Activated T-cell treated with anti-CD3 and anti-CD28 coated beads, Interleukin-2, amount 50 U/mL, for 4 hours (primary cell): ENCODE measurements around the gene PFN4. TPM values are rescaled to one million over a fixed set of nuclear protein-coding genes. Genes with fewer than 3 reads are reported as not detected.

Experiments
- ATAC-seq, 2 donors: fragments of 200-7000 bp; cut with Tn5 transposase; one replicate each; pipeline ENCODE4 v1.10.0; 2021
- DNase-seq: peaks from one replicate; pipeline ENCODE4 v3.0.0-alpha.2; 2020
- H3K27me3 Mint-ChIP-seq: one replicate; pipeline ENCODE4 v1.8.0; 2021; ENCODE audit warnings: low read depth, mixed read lengths
- H3K36me3 Mint-ChIP-seq: one replicate; pipeline ENCODE4 v1.8.0; 2022; ENCODE audit warnings: mixed read lengths; ENCODE audit not compliant: insufficient read depth
- H3K4me1 Mint-ChIP-seq: one replicate; pipeline ENCODE4 v1.8.0; 2021; ENCODE audit warnings: low read depth, mixed read lengths
- H3K4me3 Mint-ChIP-seq: one replicate; pipeline ENCODE4 v1.8.0; 2021; ENCODE audit warnings: mild to moderate bottlenecking, moderate library complexity, mixed read lengths
- H3K9me3 Mint-ChIP-seq: one replicate; pipeline ENCODE4 v1.8.0; 2021; ENCODE audit warnings: mixed read lengths
- total RNA-seq, 3 donors: library from RNA; stranded (reverse); gene quantifications; one replicate each; pipeline ENCODE4 v1.2.1, GENCODE V29; 2021

Gene PFN4
- total RNA-seq, 3 donors from 2014 or later, result not detected

DNA sequence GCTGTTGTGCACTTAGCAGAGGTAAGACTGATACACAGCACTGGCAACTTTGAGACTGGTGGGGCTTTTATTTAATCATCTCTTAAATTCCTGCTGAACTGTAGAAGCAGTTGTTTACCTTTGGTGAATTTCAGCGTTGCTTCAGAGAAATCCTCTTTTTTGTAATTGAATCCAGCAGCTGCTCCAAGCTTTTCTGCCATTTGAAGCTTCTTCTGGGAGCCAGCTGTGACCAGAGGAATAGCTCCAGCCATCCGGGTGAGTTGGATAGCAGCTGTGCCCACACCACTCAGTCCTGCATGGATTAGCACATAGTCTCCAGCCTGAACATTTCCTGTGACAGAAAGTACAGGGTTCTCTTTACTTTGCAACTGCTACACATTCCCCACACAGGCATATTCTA is 42.4 kb downstream of the PFN4 start:
- Mint-ChIP-seq H3K4me1 (peaks cover 20% of the 10 kb centered on the region), H3K36me3 (peaks cover 2% of the 10 kb centered on the region), H3K27me3 (no peaks in the 10 kb centered on the region), H3K4me3 (no peak overlapping the region), H3K9me3 (no peaks in the 10 kb centered on the region)
- no peak for DNase-seq
- ATAC-seq, result no peak

DNA sequence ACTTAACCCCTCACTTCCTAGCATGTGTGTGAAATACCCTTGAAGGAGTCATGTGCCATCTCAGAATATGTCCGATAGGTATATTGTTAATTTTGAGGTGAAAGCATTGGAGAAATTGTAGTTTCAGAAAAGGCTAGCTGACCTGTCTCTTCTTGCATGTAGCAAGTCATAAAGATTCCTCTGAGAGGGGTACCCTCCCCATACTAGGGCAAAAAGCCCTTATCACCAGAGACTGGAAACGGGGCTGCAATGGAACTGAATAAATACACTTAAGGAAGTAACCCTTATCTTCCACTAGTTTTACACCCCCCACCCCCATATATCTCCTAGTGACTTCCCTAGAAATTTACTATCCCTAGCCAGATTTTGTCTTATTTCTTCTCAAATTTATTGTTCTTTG is 45.3 kb downstream of the PFN4 start:
- H3K36me3 Mint-ChIP-seq, result peaks cover 15% of the 10 kb centered on the region
- ATAC-seq (no peak), DNase-seq (no peak)
- H3K4me3 Mint-ChIP-seq, result peak overlapping the region; percentile 92
- H3K9me3 Mint-ChIP-seq, result no peaks in the 10 kb centered on the region
- H3K4me1 Mint-ChIP-seq, result peaks cover 24% of the 10 kb centered on the region
- no peaks in the 10 kb centered on the region for H3K27me3 Mint-ChIP-seq

GRCh38 chr2:24077535-24077877 is 45.6 kb downstream of the PFN4 start:
- no peaks in the 10 kb centered on the region for H3K9me3 Mint-ChIP-seq
- peak overlapping the region; percentile 92 for H3K4me3 Mint-ChIP-seq
- no peaks in the 10 kb centered on the region for H3K27me3 Mint-ChIP-seq
- ATAC-seq (no peak), DNase-seq (no peak)
- H3K36me3 Mint-ChIP-seq, result peaks cover 16% of the 10 kb centered on the region
- H3K4me1 Mint-ChIP-seq, result peaks cover 24% of the 10 kb centered on the region

GRCh38 chr2:24076849-24077534 is 46.1 kb downstream of the PFN4 start:
- ATAC-seq, result peak; percentile 16 to 23
- H3K4me1 Mint-ChIP-seq, result peaks cover 24% of the 10 kb centered on the region
- peak overlapping the region; percentile 92 for H3K4me3 Mint-ChIP-seq
- peaks cover 18% of the 10 kb centered on the region for H3K36me3 Mint-ChIP-seq
- no peak for DNase-seq
- no peaks in the 10 kb centered on the region for H3K27me3 Mint-ChIP-seq
- no peaks in the 10 kb centered on the region for H3K9me3 Mint-ChIP-seq

GRCh38 chr2:24075915-24076848 is 47.0 kb downstream of the PFN4 start, which contains the start of gene SF3B6:
Gene SF3B6 (minus strand): TSS chr2:24076326. CDS start chr2:24076229, 97 bp downstream.
- ATAC-seq (peak; percentile 90 to 91), DNase-seq (peak; percentile 100)
- no peaks in the 10 kb centered on the region for H3K27me3 Mint-ChIP-seq
- H3K4me1 Mint-ChIP-seq, result peaks cover 24% of the 10 kb centered on the region
- H3K4me3 Mint-ChIP-seq, result peak within 1 kb of the TSS; percentile 92
- H3K36me3 Mint-ChIP-seq, result peaks cover 18% of the 10 kb centered on the region
- no peaks in the 10 kb centered on the region for H3K9me3 Mint-ChIP-seq

GRCh38 chr2:24075259-24075658 is 47.9 kb downstream of the PFN4 start:
- Mint-ChIP-seq H3K36me3 (peaks cover 18% of the 10 kb centered on the region), H3K9me3 (no peaks in the 10 kb centered on the region), H3K4me1 (peaks cover 24% of the 10 kb centered on the region), H3K4me3 (peak overlapping the region; percentile 92), H3K27me3 (no peaks in the 10 kb centered on the region)
- ATAC-seq (no peak), DNase-seq (no peak)

DNA sequence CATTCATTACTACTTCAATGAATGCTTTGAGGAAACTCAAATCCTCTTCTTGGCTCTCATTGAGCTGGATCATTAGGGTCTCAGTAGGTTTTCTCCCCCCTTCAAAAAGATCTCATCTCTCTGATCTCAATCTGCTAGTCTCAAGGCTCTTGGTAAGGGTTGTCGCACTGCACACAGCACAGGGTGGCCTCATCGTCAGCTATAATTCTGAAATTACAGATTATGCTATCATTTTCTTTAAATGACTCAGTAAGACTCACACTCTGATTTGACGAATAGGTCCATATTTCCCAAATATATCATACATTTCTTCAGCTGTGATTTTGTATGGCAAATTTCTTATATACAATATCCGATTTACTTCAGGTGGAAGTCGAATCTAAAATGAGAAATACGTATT is 49.3 kb downstream of the PFN4 start:
- peaks cover 24% of the 10 kb centered on the region for H3K4me1 Mint-ChIP-seq
- H3K27me3 Mint-ChIP-seq, result no peaks in the 10 kb centered on the region
- ATAC-seq (no peak), DNase-seq (no peak)
- peak overlapping the region; percentile 44 for H3K4me3 Mint-ChIP-seq
- peaks cover 21% of the 10 kb centered on the region for H3K36me3 Mint-ChIP-seq
- no peaks in the 10 kb centered on the region for H3K9me3 Mint-ChIP-seq

DNA sequence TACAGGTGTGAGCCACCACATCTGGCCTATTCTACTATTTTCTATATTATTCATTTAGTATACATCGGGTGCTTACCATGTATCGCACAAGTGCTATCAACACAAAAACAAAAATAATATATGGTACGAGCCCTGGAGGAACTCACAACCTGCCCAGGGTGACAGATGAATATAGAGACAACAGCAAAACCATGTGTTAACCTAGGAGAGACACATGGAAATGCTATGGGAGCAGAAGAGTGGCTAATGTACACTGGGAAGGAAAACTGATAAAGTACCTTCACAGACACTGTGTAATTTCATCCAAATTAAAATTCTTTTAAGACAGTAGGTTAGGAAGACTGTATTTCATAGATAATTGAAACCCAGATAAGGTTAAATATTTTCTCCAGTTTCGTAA is 50.9 kb downstream of the PFN4 start:
- H3K36me3 Mint-ChIP-seq, result peaks cover 27% of the 10 kb centered on the region
- no peak for DNase-seq
- peaks cover 18% of the 10 kb centered on the region for H3K4me1 Mint-ChIP-seq
- no peaks in the 10 kb centered on the region for H3K9me3 Mint-ChIP-seq
- no peak for ATAC-seq
- H3K4me3 Mint-ChIP-seq, result no peak overlapping the region
- no peaks in the 10 kb centered on the region for H3K27me3 Mint-ChIP-seq

GRCh38 chr2:24065341-24065740 is 57.8 kb downstream of the PFN4 start:
- ATAC-seq (peak in 1 of 2 donors; percentile 30), DNase-seq (no peak)
- no peak overlapping the region for H3K4me3 Mint-ChIP-seq
- peaks cover 13% of the 10 kb centered on the region for H3K36me3 Mint-ChIP-seq
- peaks cover 2% of the 10 kb centered on the region for H3K4me1 Mint-ChIP-seq
- no peaks in the 10 kb centered on the region for H3K27me3 Mint-ChIP-seq
- no peaks in the 10 kb centered on the region for H3K9me3 Mint-ChIP-seq

Other genes with a start within 250 kb of the PFN4 start
- gene ATAD2B, start 196.2 kb downstream of the PFN4 start, total RNA-seq, result 10 to 100 TPM; 12.5 to 15.4 (median 13.2) TPM
- gene UBXN2A, start 182.9 kb downstream of the PFN4 start, total RNA-seq, result 10 to 100 TPM in 1 of 3 donors, 1 to 10 TPM in 2; 9.8 to 11.0 (median 9.9) TPM
- gene MFSD2B, start 113.2 kb downstream of the PFN4 start, total RNA-seq, result under 1 TPM in 1 of 3 donors, not detected in 2; 0.13 TPM
- 10 to 100 TPM; 22.5 to 26.9 (median 25.5) TPM for gene WDCP, start 75.9 kb downstream of the PFN4 start, total RNA-seq
- under 1 TPM; 0.40 to 0.65 (median 0.63) TPM for gene FKBP1B, start 73.6 kb downstream of the PFN4 start, total RNA-seq
- gene SF3B6, start 47.0 kb downstream of the PFN4 start, total RNA-seq, result 100 to 1,000 TPM; 146 to 159 (median 147) TPM
- 1 to 10 TPM in 1 of 3 donors, under 1 TPM in 2; 0.45 to 1.1 (median 0.56) TPM for gene TP53I3, start 38.5 kb downstream of the PFN4 start, total RNA-seq
- 1 to 10 TPM; 2.4 to 3.1 (median 2.9) TPM for gene FAM228B, start 135 bp upstream of the PFN4 start, total RNA-seq
- gene FAM228A, start 51.7 kb upstream of the PFN4 start, total RNA-seq, result not detected
- 10 to 100 TPM; 52.5 to 57.6 (median 52.9) TPM for gene ITSN2, start 237.2 kb upstream of the PFN4 start, total RNA-seq